HepG2 (cell line): ENCODE measurements around the gene WNT5A. TPM values are rescaled to one million over a fixed set of nuclear protein-coding genes. Genes with fewer than 3 reads are reported as not detected.

ENCODE experiments used
- ATAC-seq: fragments of 200-7000 bp; cut with Tn5 transposase; 3 replicates; pipeline ENCODE4 v1.9.1; 2020; ENCODE audit warnings: mild to moderate bottlenecking, moderate library complexity
- BruUV-seq: library from RNA; stranded (reverse); fragments of 400-500 nt; replicated peaks from 2 replicates; lab custom pipeline; 2021; lab: Mats Ljungman, UMichigan
- CTCF ChIA-PET: fragments of 300-600 bp; formaldehyde crosslinking; extraction: SDS; loops from one replicate; lab custom pipeline; 2021; ENCODE audit warnings: low total read pairs, inconsistent platforms, low intra/inter-chr PET ratio; lab: Yijun Ruan, JAX
- POLR2A ChIA-PET: fragments of 350-600 bp; sonication (Branson Sonifier 250); formaldehyde crosslinking; loops from one replicate; lab custom pipeline; 2020; ENCODE audit warnings: antibody characterized with exemption, inconsistent platforms; lab: Yijun Ruan, JAX
- DNase-seq: peaks from one replicate; pipeline ENCODE4 v3.0.0-alpha.2; 2015; ENCODE audit warnings: low spot score
- FAIRE-seq: peaks from 3 replicates; lab custom pipeline; 2011; peaks lifted over from hg19 to GRCh38; lab: Jason Lieb, UNC
- H2AFZ ChIP-seq: one replicate; pipeline ENCODE4 v1.6.1; 2011; ENCODE audit warnings: low read length, inconsistent platforms
- H3K27ac ChIP-seq: fragments of 300-600 bp; 3 replicates; pipeline ENCODE4 v1.8.0; 2011; ENCODE audit warnings: mixed run types, mild to moderate bottlenecking, mixed read lengths, low read length, inconsistent platforms; ENCODE audit not compliant: insufficient read depth; ENCODE audit errors: extremely low read length
- H3K27me3 ChIP-seq, 2 experiments: fragments of 200-600 bp in 1 of 2; 2 replicates in 1 of 2; 3 replicates in 1 of 2; pipeline versions ENCODE4 v1.6.0 to v1.8.0; 2011; ENCODE audit warnings: low read length in 2 of 2, mild to moderate bottlenecking in 2 of 2, moderate library complexity in 2 of 2, inconsistent platforms in 1 of 2; ENCODE audit not compliant: insufficient read depth in 2 of 2, control insufficient read depth in 1 of 2
- H3K36me3 ChIP-seq, 2 experiments: fragments of 200-600 bp in 1 of 2; replicated peaks in 1 of 2; 2 replicates in 1 of 2; 3 replicates in 1 of 2; pipeline versions ENCODE4 v1.5.1 to v1.8.0; 2011; ENCODE audit warnings: low read length in 2 of 2, inconsistent platforms in 1 of 2; ENCODE audit not compliant: insufficient read depth in 2 of 2, control insufficient read depth in 1 of 2
- H3K4me1 ChIP-seq: 2 replicates; pipeline ENCODE4 v1.5.1; 2012; ENCODE audit warnings: low read length, inconsistent platforms; ENCODE audit not compliant: insufficient read depth
- H3K4me2 ChIP-seq: 2 replicates; pipeline ENCODE4 v1.6.0; 2011; ENCODE audit warnings: low read depth, low read length, inconsistent platforms
- H3K4me3 ChIP-seq, 3 experiments: fragments of 200-600 bp in 1 of 3; sonication (generic), shearing (Covaris generic) in 1 of 3; replicated peaks in 1 of 3; 2 replicates each; pipeline ENCODE4 v1.5.1; 2011 to 2016; ENCODE audit warnings: low read length in 3 of 3, inconsistent platforms in 2 of 3, low read depth in 2 of 3, mild to moderate bottlenecking in 2 of 3, control low read depth in 1 of 3, mixed read lengths in 1 of 3; ENCODE audit not compliant: insufficient read depth in 1 of 3
- H3K79me2 ChIP-seq: one replicate; pipeline ENCODE4 v1.6.1; 2011; ENCODE audit warnings: low read length, inconsistent platforms; ENCODE audit not compliant: insufficient read depth
- H3K9ac ChIP-seq: 2 replicates; pipeline ENCODE4 v1.6.0; 2011; ENCODE audit warnings: mild to moderate bottlenecking, low read depth, low read length, inconsistent platforms; ENCODE audit not compliant: insufficient read depth
- H3K9me3 ChIP-seq: 2 replicates; pipeline ENCODE4 v1.5.1; 2012; ENCODE audit warnings: mild to moderate bottlenecking, low read length
- H4K20me1 ChIP-seq: 2 replicates; pipeline ENCODE4 v1.6.0; 2011; ENCODE audit warnings: inconsistent platforms, mild to moderate bottlenecking, low read length, moderate library complexity; ENCODE audit not compliant: insufficient read depth
- FOSL2 ChIP-seq: sonication (generic); formaldehyde crosslinking; IDR thresholded peaks from 2 replicates; pipeline ENCODE4 v1.4.0; 2020; ENCODE audit warnings: missing genetic modification reagents
- FOXO1 ChIP-seq: sonication (generic); formaldehyde crosslinking; IDR thresholded peaks from 2 replicates; pipeline ENCODE4 v1.4.0; 2020; ENCODE audit warnings: missing genetic modification reagents
- KAT8 ChIP-seq: IDR thresholded peaks from 2 replicates; pipeline ENCODE4 v1.6.1; 2016; ENCODE audit warnings: missing genetic modification reagents, missing compliant biosample characterization
- MBD4 ChIP-seq: IDR thresholded peaks from 2 replicates; pipeline ENCODE4 v1.6.1; 2012; ENCODE audit warnings: low read length, inconsistent platforms, borderline replicate concordance
- NR2F1 ChIP-seq, 2 experiments: fragments of 450-650 bp in 1 of 2; formaldehyde crosslinking in 1 of 2; IDR thresholded peaks; 2 replicates each; pipeline versions ENCODE4 v1.5.0 to v1.6.1; 2016 to 2020; ENCODE audit warnings: mild to moderate bottlenecking in 1 of 2, missing compliant biosample characterization in 1 of 2, missing genetic modification reagents in 1 of 2, moderate library complexity in 1 of 2
- ONECUT2 ChIP-seq: sonication (generic); formaldehyde crosslinking; IDR thresholded peaks from 2 replicates; pipeline ENCODE4 v1.4.0; 2020; ENCODE audit warnings: missing genetic modification reagents
- ZBTB38 ChIP-seq: sonication (generic); formaldehyde crosslinking; IDR thresholded peaks from 2 replicates; pipeline ENCODE4 v1.5.1; 2020; ENCODE audit warnings: mild to moderate bottlenecking, missing genetic modification reagents
- ZFP36L2 ChIP-seq: sonication (generic); formaldehyde crosslinking; IDR thresholded peaks from 2 replicates; pipeline ENCODE4 v1.4.0; 2020; ENCODE audit warnings: missing genetic modification reagents
- ZKSCAN5 ChIP-seq: sonication (generic); formaldehyde crosslinking; IDR thresholded peaks from 2 replicates; pipeline ENCODE4 v1.5.1; 2020; ENCODE audit warnings: mild to moderate bottlenecking, missing genetic modification reagents
- ZNF3 ChIP-seq: IDR thresholded peaks from 2 replicates; pipeline ENCODE4 v1.7.0; 2017; ENCODE audit warnings: inconsistent platforms
- ZNF333 ChIP-seq: sonication (generic); formaldehyde crosslinking; IDR thresholded peaks from 2 replicates; pipeline ENCODE4 v1.4.0; 2020; ENCODE audit warnings: mild to moderate bottlenecking, missing genetic modification reagents, borderline replicate concordance
- ZNF335 ChIP-seq: sonication (generic); formaldehyde crosslinking; IDR thresholded peaks from 2 replicates; pipeline ENCODE4 v1.4.0; 2020; ENCODE audit warnings: missing genetic modification reagents
- ZNF737 ChIP-seq: sonication (generic); formaldehyde crosslinking; IDR thresholded peaks from 2 replicates; pipeline ENCODE4 v1.5.0; 2020; ENCODE audit warnings: missing genetic modification reagents, mild to moderate bottlenecking, borderline replicate concordance
- WGBS: methylation state at CpG from one replicate; pipeline ENCODE4 v1.1.6; 2017; ENCODE audit warnings: low lambda C conversion rate; 5-methylcytosine and 5-hydroxymethylcytosine counted together
- in situ Hi-C: cut with HindIII; loops from 2 replicates; pipeline ENCODE4 v1.10.0; 2017; ENCODE audit warnings: low pct_unique_long_range_greater_than_20kb; ENCODE audit not compliant: extremely low pct_ligation_motif_present
- intact Hi-C: fragments of 100-400 bp; cut with micrococcal nuclease; formaldehyde crosslinking; loops from one replicate; pipeline ENCODE4 v1.10.0; 2022; ENCODE audit not compliant: unreplicated experiment
- polyA plus RNA-seq, 8 experiments: library from polyadenylated mRNA; depleted of rRNA in 3 of 8; stranded (reverse) in 7 of 8; unstranded in 1 of 8; fragments of >200 nt; fragmentation: Illumina TruSeq in 4 of 8; extraction: Trizol in 4 of 8; gene quantifications; 2 replicates each; pipeline versions ENCODE4 v1.2.1 to v1.2.3, GENCODE V29; 2011 to 2016; ENCODE audit warnings: low read depth in 4 of 8, missing spikeins in 1 of 8, mixed read lengths in 1 of 8; ENCODE audit not compliant: insufficient read depth in 1 of 8
- total RNA-seq, 5 experiments: library from RNA; depleted of rRNA; stranded (reverse); fragments of >200 nt; fragmentation: Illumina TruSeq; extraction: Trizol; gene quantifications; 2 replicates each; pipeline ENCODE4 v1.2.3, GENCODE V29; 2016; ENCODE audit warnings: low read depth in 1 of 5
- TF ChIP-seq, protein P1 (sequence below): sonication (generic); formaldehyde crosslinking; conservative IDR thresholded peaks from 2 replicates; pipeline ENCODE4 v1.8.1; 2023; ENCODE audit warnings: missing genetic modification reagents
- TF ChIP-seq, protein P2 (sequence below): sonication (generic); formaldehyde crosslinking; IDR thresholded peaks from 2 replicates; pipeline ENCODE4 v1.5.0; 2020; ENCODE audit warnings: missing genetic modification reagents

The WNT5A gene
- total and polyA plus RNA-seq, 2 of the 13 experiments (the other 11 are each of a cell fraction or from before 2014, with no cell fraction given): not detected

GRCh38 chr3:55534876-55535275 lies 47.8 kb upstream of the WNT5A start:
- in situ Hi-C loops: no loop called here

More at GRCh38 chr3:55534876-55535275, 47.8 kb upstream of the WNT5A start:
- TF ChIP-seq ZFP36L2 (no peak), ONECUT2 (no peak), ZNF335 (CRISPR knock-in tag) (no peak), ZNF737 (CRISPR knock-in tag) (no peak), NR2F1 (CRISPR knock-in tag; IDR thresholded peaks at IDR 0.05) (no peak), FOXO1 (CRISPR knock-in tag) (no peak), KAT8 (CRISPR knock-in tag) (no peak), FOSL2 (no peak), ZNF3 (CRISPR knock-in tag) (no peak), ZKSCAN5 (CRISPR knock-in tag) (no peak), MBD4 (no peak), ZNF333 (no peak), ZBTB38 (CRISPR knock-in tag) (no peak)
- TF ChIP-seq, protein P1, sequence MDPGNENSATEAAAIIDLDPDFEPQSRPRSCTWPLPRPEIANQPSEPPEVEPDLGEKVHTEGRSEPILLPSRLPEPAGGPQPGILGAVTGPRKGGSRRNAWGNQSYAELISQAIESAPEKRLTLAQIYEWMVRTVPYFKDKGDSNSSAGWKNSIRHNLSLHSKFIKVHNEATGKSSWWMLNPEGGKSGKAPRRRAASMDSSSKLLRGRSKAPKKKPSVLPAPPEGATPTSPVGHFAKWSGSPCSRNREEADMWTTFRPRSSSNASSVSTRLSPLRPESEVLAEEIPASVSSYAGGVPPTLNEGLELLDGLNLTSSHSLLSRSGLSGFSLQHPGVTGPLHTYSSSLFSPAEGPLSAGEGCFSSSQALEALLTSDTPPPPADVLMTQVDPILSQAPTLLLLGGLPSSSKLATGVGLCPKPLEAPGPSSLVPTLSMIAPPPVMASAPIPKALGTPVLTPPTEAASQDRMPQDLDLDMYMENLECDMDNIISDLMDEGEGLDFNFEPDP (CRISPR knock-in tag): no peak
- TF ChIP-seq, protein P2, sequence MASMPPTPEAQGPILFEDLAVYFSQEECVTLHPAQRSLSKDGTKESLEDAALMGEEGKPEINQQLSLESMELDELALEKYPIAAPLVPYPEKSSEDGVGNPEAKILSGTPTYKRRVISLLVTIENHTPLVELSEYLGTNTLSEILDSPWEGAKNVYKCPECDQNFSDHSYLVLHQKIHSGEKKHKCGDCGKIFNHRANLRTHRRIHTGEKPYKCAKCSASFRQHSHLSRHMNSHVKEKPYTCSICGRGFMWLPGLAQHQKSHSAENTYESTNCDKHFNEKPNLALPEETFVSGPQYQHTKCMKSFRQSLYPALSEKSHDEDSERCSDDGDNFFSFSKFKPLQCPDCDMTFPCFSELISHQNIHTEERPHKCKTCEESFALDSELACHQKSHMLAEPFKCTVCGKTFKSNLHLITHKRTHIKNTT (CRISPR knock-in tag): no peak
- ATAC-seq (no peak), DNase-seq (no peak), FAIRE-seq (no peak)
- intact Hi-C loops: no loop called here
- H3K27me3 ChIP-seq: no peaks in the 10 kb centered on the region; a peak in 1 of 5 replicates
- no peaks in the 10 kb centered on the region for H3K4me1 ChIP-seq
- no peaks in the 10 kb centered on the region for H3K79me2 ChIP-seq
- ChIA-PET CTCF (no interaction called here), POLR2A (no interaction called here)
- no peak overlapping the region for H3K4me3 ChIP-seq
- no peaks in the 10 kb centered on the region for H4K20me1 ChIP-seq
- H3K9ac ChIP-seq: no peak overlapping the region
- H3K4me2 ChIP-seq: no peak overlapping the region
- 33% methylated on average over 1 of the region's 2 CpGs for WGBS
- no peak overlapping the region for H3K27ac ChIP-seq
- H3K9me3 ChIP-seq: no peaks in the 10 kb centered on the region
- H3K36me3 ChIP-seq: no peaks in the 10 kb centered on the region
- no peak overlapping the region for H2AFZ ChIP-seq
- BruUV-seq: no TSS peak
